Measurements from ENCODE around the gene AGPAT4. TPM values are rescaled to one million over a fixed set of nuclear protein-coding genes. Genes with fewer than 3 reads are reported as not detected.

AGPAT4 gene
- total RNA-seq, 1 experiment from 2014 or later: 22.0 TPM

GRCh38 chr6:161270116-161270515 lies 3.7 kb downstream of the AGPAT4 start:
- Histone ChIP-seq H3K79me2 (ENCODE audit: insufficient read depth, low read length) (peaks cover 6% of the 10 kb centered on the region; the same call in 1 of the 2 replicates), H3K14ac (ENCODE audit: insufficient read depth, low read length) (no peak overlapping the region), H3K27ac (ENCODE audit: insufficient read length, low read depth, low read length) (no peak overlapping the region), H2AFZ (ENCODE audit: low read length) (no peak overlapping the region), H2BK5ac (ENCODE audit: insufficient read length, low read length) (no peak overlapping the region), H3K56ac (ENCODE audit: insufficient read length, low read depth, low read length) (no peak overlapping the region), H3K4ac (ENCODE audit: low read depth, low read length) (no peak overlapping the region), H2BK15ac (ENCODE audit: low read depth, low read length) (no peak overlapping the region), H2BK12ac (ENCODE audit: insufficient read length, low read depth, low read length) (no peak overlapping the region), H3K23me2 (ENCODE audit: insufficient read length, low read depth, low read length, poor library complexity, severe bottlenecking) (peaks cover 9% of the 10 kb centered on the region), H3T11ph (ENCODE audit: low read length) (no peak overlapping the region), H3K4me1 (ENCODE audit: insufficient read depth, low read length) (peaks cover 2% of the 10 kb centered on the region), H2BK120ac (ENCODE audit: low read depth, low read length, poor library complexity, severe bottlenecking) (no peak overlapping the region), H2BK20ac (ENCODE audit: low read depth, low read length, poor library complexity, severe bottlenecking) (no peak overlapping the region), H3K9me3 (ENCODE audit: control insufficient read depth, low read depth, low read length) (no peaks in the 10 kb centered on the region), H4K20me1 (ENCODE audit: control insufficient read depth, insufficient read depth, insufficient read length) (no peaks in the 10 kb centered on the region), H3K79me1 (ENCODE audit: insufficient read depth, low read depth, low read length, poor library complexity, severe bottlenecking) (no peaks in the 10 kb centered on the region), H4K91ac (ENCODE audit: insufficient read length, low read depth, low read length) (no peak overlapping the region), H3K23ac (ENCODE audit: insufficient read length, low read depth, low read length) (no peak overlapping the region), H4K8ac (replicated peaks; ENCODE audit: insufficient read length, low read depth, low read length) (no peak overlapping the region), H2AK5ac (ENCODE audit: insufficient read length, low read length) (no peak overlapping the region), H3K27me3 (ENCODE audit: insufficient read depth, low read length) (no peaks in the 10 kb centered on the region), H3K4me2 (ENCODE audit: insufficient read depth, insufficient read length, low read length) (no peak overlapping the region), H3K18ac (ENCODE audit: insufficient read length, low read depth, low read length) (no peak overlapping the region), H3K9ac (ENCODE audit: extremely low read depth, insufficient read length, low read length) (no peak overlapping the region), H4K5ac (ENCODE audit: insufficient read length, low read depth, low read length) (no peak overlapping the region)
- Mint-ChIP-seq H3K27ac (no peak overlapping the region), H3K36me3 (ENCODE audit: insufficient read depth in 1 of 3, low read depth in 3 of 3) (peaks cover 10 to 15% (median 15%) of the 10 kb centered on the region in 3 experiments; a peak in 5 of 7 replicates), H3K4me1 (peaks cover 50 to 53% of the 10 kb centered on the region in 2 experiments), H3K9me3 (no peaks in the 10 kb centered on the region), H3K27me3 (ENCODE audit: low read depth) (no peaks in the 10 kb centered on the region), H3K4me3 (no peak overlapping the region)
- no peak for DNase-seq
- no CpG with 5 or more reads among the region's 5 CpGs for WGBS (ENCODE audit: extremely low coverage, insufficient read length, low lambda C conversion rate)
- TF ChIP-seq CTCF (conservative IDR thresholded peaks at IDR 0.05): no peak
